Stimulated activated CD8-positive, alpha-beta memory T cell treated with anti-CD3 and anti-CD28 coated beads, Interleukin-7, amount 100 ng/mL, for 1 hour (primary cell): ENCODE results near the gene FBLN2.

Source experiments
- DNase-seq, 2 donors: peaks; one replicate each; pipeline ENCODE4 v3.0.0-alpha.2; 2020; ENCODE audit warnings: low read depth in 2 of 2

The FBLN2 gene

GRCh38 chr3:13665582-13666226 lies 116.8 kb downstream of the FBLN2 start:
- no peak for DNase-seq

GRCh38 chr3:13666227-13666619 lies 117.3 kb downstream of the FBLN2 start:
- no peak for DNase-seq

- DNase-seq = no peak
Measured at GRCh38 chr3:13666781-13667709, 118.1 kb downstream of the FBLN2 start.

GRCh38 chr3:13668136-13668535 lies 119.2 kb downstream of the FBLN2 start:
- DNase-seq = no peak

- DNase-seq = no peak
Measured at GRCh38 chr3:13669457-13669856, 120.5 kb downstream of the FBLN2 start.

GRCh38 chr3:13670292-13670691 lies 121.4 kb downstream of the FBLN2 start:
- no peak for DNase-seq

GRCh38 chr3:13671482-13672233 lies 122.7 kb downstream of the FBLN2 start:
- DNase-seq = no peak

GRCh38 chr3:13673207-13673606 lies 124.3 kb downstream of the FBLN2 start:
- DNase-seq = no peak

- DNase-seq = no peak
Measured at GRCh38 chr3:13674538-13675185, 125.7 kb downstream of the FBLN2 start.

GRCh38 chr3:13676356-13677017 lies 127.6 kb downstream of the FBLN2 start:
- no peak for DNase-seq

GRCh38 chr3:13677272-13677671 lies 128.3 kb downstream of the FBLN2 start:
- DNase-seq = no peak

GRCh38 chr3:13681931-13682330 lies 133.0 kb downstream of the FBLN2 start:
- DNase-seq = no peak

GRCh38 chr3:13682331-13683013 lies 133.5 kb downstream of the FBLN2 start:
- DNase-seq = no peak

GRCh38 chr3:13683288-13683687 lies 134.4 kb downstream of the FBLN2 start:
- no peak for DNase-seq

- no peak for DNase-seq
Measured at GRCh38 chr3:13683772-13684171, 134.8 kb downstream of the FBLN2 start.

GRCh38 chr3:13684350-13684749 lies 135.4 kb downstream of the FBLN2 start:
- no peak for DNase-seq

- DNase-seq = no peak
Measured at GRCh38 chr3:13684854-13685253, 135.9 kb downstream of the FBLN2 start.

GRCh38 chr3:13685721-13686120 lies 136.8 kb downstream of the FBLN2 start:
- no peak for DNase-seq

- DNase-seq = no peak
Measured at GRCh38 chr3:13686367-13687160, 137.6 kb downstream of the FBLN2 start.

- no peak for DNase-seq
Measured at GRCh38 chr3:13687517-13687943, 138.6 kb downstream of the FBLN2 start.
